GM10248 (cell line): ENCODE results near the gene SLX4IP.

ENCODE experiments used
- CTCF ChIA-PET: fragments of 300-600 bp; sonication (Branson Sonifier 250); formaldehyde crosslinking; extraction: SDS; loops from one replicate; lab custom pipeline; 2021; ENCODE audit warnings: antibody characterized with exemption; lab: Yijun Ruan, JAX
- POLR2A ChIA-PET: fragments of 350-650 bp; sonication (Branson Sonifier 250); formaldehyde crosslinking; extraction: SDS; loops from one replicate; lab custom pipeline; 2020; ENCODE audit warnings: antibody characterized with exemption; lab: Yijun Ruan, JAX
- DNase-seq: peaks from one replicate; pipeline ENCODE4 v3.0.0; 2012; ENCODE audit errors: extremely low spot score
- CTCF ChIP-seq: IDR thresholded peaks from 2 replicates; pipeline ENCODE4 v1.5.1; 2012; ENCODE audit warnings: mild to moderate bottlenecking, low read depth; ENCODE audit errors: extremely low read depth, missing control alignments, control extremely low read depth

Gene SLX4IP

GRCh38 chr20:10543480-10543879, 108.4 kb downstream of the SLX4IP start:
- DNase-seq, result no peak
- CTCF ChIA-PET, result interaction anchor here (1.0 to 1.4 kb wide), 5 partner anchors 9 to 30 kb away, joined by 3 to 8 read pairs (median 3); no protein-coding TSS in a partner anchor
- no peak for TF ChIP-seq CTCF
- POLR2A ChIA-PET, result no interaction called here

- CTCF ChIA-PET, result interaction anchor here (1.2 to 1.4 kb wide), 2 partner anchors 31 to 124 kb away, joined by 3 read pairs; no protein-coding TSS in a partner anchor
- TF ChIP-seq CTCF, result no peak
- DNase-seq, result no peak
- POLR2A ChIA-PET, result no interaction called here
These were observed 112.4 kb downstream of the SLX4IP start for GRCh38 chr20:10547276-10548114.

GRCh38 chr20:10549511-10549910, 114.4 kb downstream of the SLX4IP start:
- ChIA-PET POLR2A (no interaction called here), CTCF (interaction anchor here (1.2 to 1.6 kb wide), 3 partner anchors 11 to 96 kb away, joined by 3 to 4 read pairs (median 4); no protein-coding TSS in a partner anchor)
- no peak for TF ChIP-seq CTCF
- DNase-seq, result no peak

GRCh38 chr20:10550204-10551118, 115.4 kb downstream of the SLX4IP start:
- POLR2A ChIA-PET, result no interaction called here
- CTCF ChIA-PET, result interaction anchor here (1.2 to 2.7 kb wide), 7 partner anchors 11 to 95 kb away, joined by 3 to 15 read pairs (median 4); no protein-coding TSS in a partner anchor
- no peak for DNase-seq
- no peak for TF ChIP-seq CTCF

- CTCF ChIA-PET, result interaction anchor here (0.8 to 2.7 kb wide), 32 partner anchors 8 to 994 kb away, joined by 3 to 15 read pairs (median 4); partner anchors contain the start of gene JAG1
These were observed 116.9 kb downstream of the SLX4IP start for GRCh38 chr20:10551732-10552724.

More at GRCh38 chr20:10551732-10552724, 116.9 kb downstream of the SLX4IP start:
- TF ChIP-seq CTCF, result no peak
- POLR2A ChIA-PET, result interaction anchor here (0.6 to 0.7 kb wide), 2 partner anchors 93 to 230 kb away, joined by 4 to 5 read pairs; no protein-coding TSS in a partner anchor
- peak; percentile 61 for DNase-seq
